DOHH2 (cell line): ENCODE measurements around the gene ERI2.

ENCODE experiments used
- H3F3A ChIP-seq: fragments of 200-600 bp; sonication (generic), shearing (Covaris generic); 2 replicates; pipeline ENCODE4 v1.6.0; 2016; ENCODE audit warnings: antibody characterized with exemption, mild to moderate bottlenecking; ENCODE audit not compliant: control insufficient read depth, insufficient read depth
- H3K27ac ChIP-seq: fragments of 200-600 bp; sonication (generic); 2 replicates; pipeline ENCODE4 v1.5.1; 2014; ENCODE audit warnings: low read depth, mild to moderate bottlenecking, low read length, moderate library complexity
- H3K27me3 ChIP-seq: fragments of 200-600 bp; sonication (generic); 2 replicates; pipeline ENCODE4 v1.6.1; 2014; ENCODE audit warnings: mild to moderate bottlenecking, low read length, mixed read lengths; ENCODE audit not compliant: control insufficient read depth
- H3K36me3 ChIP-seq: fragments of 200-600 bp; sonication (generic); 2 replicates; pipeline ENCODE4 v1.6.1; 2014; ENCODE audit warnings: mild to moderate bottlenecking, low read length, moderate library complexity, mixed read lengths; ENCODE audit not compliant: control insufficient read depth
- H3K4me1 ChIP-seq: fragments of 200-600 bp; sonication (generic); 2 replicates; pipeline ENCODE4 v1.6.1; 2014; ENCODE audit warnings: mild to moderate bottlenecking, low read length, mixed read lengths; ENCODE audit not compliant: control insufficient read depth
- H3K4me2 ChIP-seq: fragments of 200-600 bp; sonication (generic); 2 replicates; pipeline ENCODE4 v1.6.0; 2014; ENCODE audit warnings: mild to moderate bottlenecking, low read length, moderate library complexity
- H3K4me3 ChIP-seq: fragments of 200-600 bp; sonication (generic); 2 replicates; pipeline ENCODE4 v1.5.1; 2014; ENCODE audit warnings: mild to moderate bottlenecking, low read length, mixed read lengths
- H3K79me2 ChIP-seq: fragments of 200-600 bp; sonication (generic); 2 replicates; pipeline ENCODE4 v1.6.1; 2014; ENCODE audit warnings: mild to moderate bottlenecking, low read length, mixed read lengths; ENCODE audit not compliant: control insufficient read depth
- H3K9me2 ChIP-seq: fragments of 200-600 bp; sonication (generic); replicated peaks from 2 replicates; pipeline ENCODE4 v1.6.1; 2014; ENCODE audit warnings: mild to moderate bottlenecking, low read length, mixed read lengths; ENCODE audit not compliant: control insufficient read depth
- H3K9me3 ChIP-seq: fragments of 200-600 bp; sonication (generic); 2 replicates; pipeline ENCODE4 v1.6.1; 2014; ENCODE audit warnings: antibody characterized with exemption, low read length, mixed read lengths; ENCODE audit not compliant: control insufficient read depth, insufficient read depth
- H4K20me1 ChIP-seq: fragments of 200-600 bp; sonication (generic); 2 replicates; pipeline ENCODE4 v1.6.0; 2014; ENCODE audit warnings: low read depth, mild to moderate bottlenecking, antibody characterized with exemption, low read length, moderate library complexity; ENCODE audit not compliant: control insufficient read depth, insufficient read depth
- CTCF ChIP-seq: fragments of 200-600 bp; sonication (generic); IDR thresholded peaks from one replicate; pipeline ENCODE4 v1.5.1; 2014; ENCODE audit warnings: antibody characterized with exemption, mild to moderate bottlenecking, low read depth, low read length; ENCODE audit not compliant: poor library complexity, severe bottlenecking
- EZH2phosphoT487 ChIP-seq: fragments of 200-600 bp; sonication (generic); IDR thresholded peaks from 2 replicates; pipeline ENCODE4 v1.6.1; 2017; ENCODE audit warnings: borderline replicate concordance, mild to moderate bottlenecking, antibody characterized with exemption, low read length, moderate library complexity, mixed read lengths

ERI2 gene

GRCh38 chr16:20833086-20833485 is 26.8 kb upstream of the ERI2 start:
- no peak overlapping the region for H3K4me3 ChIP-seq
- no peaks in the 10 kb centered on the region for H3K27me3 ChIP-seq
- no peak overlapping the region for H3K27ac ChIP-seq
- no peak for TF ChIP-seq EZH2phosphoT487
- no peak for TF ChIP-seq CTCF
- no peaks in the 10 kb centered on the region for H3F3A ChIP-seq
- no peaks in the 10 kb centered on the region for H3K9me2 ChIP-seq
- no peak overlapping the region for H3K4me2 ChIP-seq
- H3K9me3 ChIP-seq = no peaks in the 10 kb centered on the region
- peaks cover 27% of the 10 kb centered on the region for H3K36me3 ChIP-seq
- H4K20me1 ChIP-seq = no peaks in the 10 kb centered on the region
- H3K4me1 ChIP-seq = peaks cover 5% of the 10 kb centered on the region
- no peaks in the 10 kb centered on the region for H3K79me2 ChIP-seq

GRCh38 chr16:20830372-20830771 is 24.1 kb upstream of the ERI2 start:
- peaks cover 26% of the 10 kb centered on the region for H3K36me3 ChIP-seq
- no peak overlapping the region for H3K4me3 ChIP-seq
- no peaks in the 10 kb centered on the region for H3F3A ChIP-seq
- H3K9me3 ChIP-seq = no peaks in the 10 kb centered on the region
- H3K4me2 ChIP-seq = no peak overlapping the region
- H3K9me2 ChIP-seq = no peaks in the 10 kb centered on the region
- no peaks in the 10 kb centered on the region for H4K20me1 ChIP-seq
- TF ChIP-seq EZH2phosphoT487 = no peak
- no peaks in the 10 kb centered on the region for H3K27me3 ChIP-seq
- no peaks in the 10 kb centered on the region for H3K4me1 ChIP-seq
- H3K27ac ChIP-seq = no peak overlapping the region
- no peaks in the 10 kb centered on the region for H3K79me2 ChIP-seq

- Histone ChIP-seq H3K79me2 (no peaks in the 10 kb centered on the region), H3K36me3 (peaks cover 23% of the 10 kb centered on the region), H3F3A (no peaks in the 10 kb centered on the region), H3K27ac (no peak overlapping the region), H3K4me1 (no peaks in the 10 kb centered on the region), H4K20me1 (no peaks in the 10 kb centered on the region), H3K9me2 (no peaks in the 10 kb centered on the region), H3K9me3 (no peaks in the 10 kb centered on the region), H3K4me2 (no peak overlapping the region), H3K27me3 (no peaks in the 10 kb centered on the region), H3K4me3 (no peak overlapping the region)
- no peak for TF ChIP-seq EZH2phosphoT487
- TF ChIP-seq CTCF = no peak
These were observed 23.3 kb upstream of the ERI2 start for GRCh38 chr16:20829536-20829935.

DNA sequence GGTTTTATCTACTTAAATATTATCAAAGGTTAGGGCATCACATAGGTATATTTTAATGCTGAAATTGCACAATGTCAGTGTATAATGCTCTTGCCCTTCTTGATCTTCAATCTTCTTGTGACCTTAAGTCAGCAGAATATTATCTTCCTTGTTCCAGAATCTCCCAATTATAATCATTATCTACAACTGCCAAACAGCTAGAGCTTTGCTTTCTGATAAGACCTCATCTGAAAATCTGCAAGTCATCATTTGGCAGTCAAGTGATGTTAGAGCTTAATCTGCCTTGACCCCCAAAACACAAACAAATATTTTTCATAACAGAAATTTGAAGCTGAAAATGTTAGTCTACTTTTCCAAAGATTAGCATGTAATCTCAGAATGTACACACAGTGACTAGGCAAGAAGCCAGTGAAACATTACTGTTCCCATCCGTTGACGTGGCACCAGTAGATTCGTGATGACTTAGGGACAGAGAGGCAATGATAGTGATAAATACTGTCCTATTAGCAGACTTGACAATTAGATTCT is 19.8 kb upstream of the ERI2 start:
- Histone ChIP-seq H3K79me2 (no peaks in the 10 kb centered on the region), H3K4me3 (no peak overlapping the region), H3K27me3 (no peaks in the 10 kb centered on the region), H3K9me3 (no peaks in the 10 kb centered on the region), H3K9me2 (no peaks in the 10 kb centered on the region), H3K36me3 (peaks cover 24% of the 10 kb centered on the region), H3F3A (no peaks in the 10 kb centered on the region), H3K4me2 (no peak overlapping the region), H3K4me1 (no peaks in the 10 kb centered on the region), H4K20me1 (no peaks in the 10 kb centered on the region), H3K27ac (no peak overlapping the region)
- no peak for TF ChIP-seq CTCF
- TF ChIP-seq EZH2phosphoT487 = no peak
